Measurements from ENCODE around the gene NXPH1. TPM values are rescaled to one million over a fixed set of nuclear protein-coding genes. Genes with fewer than 3 reads are reported as not detected.
A peak's percentile ranks its signal among the peaks of the same experiment; 100 is the strongest.

Gene NXPH1
- polyA plus RNA-seq, 4 donors, result 0.14 to 0.28 (median 0.25) TPM; not detected in 1

DNA sequence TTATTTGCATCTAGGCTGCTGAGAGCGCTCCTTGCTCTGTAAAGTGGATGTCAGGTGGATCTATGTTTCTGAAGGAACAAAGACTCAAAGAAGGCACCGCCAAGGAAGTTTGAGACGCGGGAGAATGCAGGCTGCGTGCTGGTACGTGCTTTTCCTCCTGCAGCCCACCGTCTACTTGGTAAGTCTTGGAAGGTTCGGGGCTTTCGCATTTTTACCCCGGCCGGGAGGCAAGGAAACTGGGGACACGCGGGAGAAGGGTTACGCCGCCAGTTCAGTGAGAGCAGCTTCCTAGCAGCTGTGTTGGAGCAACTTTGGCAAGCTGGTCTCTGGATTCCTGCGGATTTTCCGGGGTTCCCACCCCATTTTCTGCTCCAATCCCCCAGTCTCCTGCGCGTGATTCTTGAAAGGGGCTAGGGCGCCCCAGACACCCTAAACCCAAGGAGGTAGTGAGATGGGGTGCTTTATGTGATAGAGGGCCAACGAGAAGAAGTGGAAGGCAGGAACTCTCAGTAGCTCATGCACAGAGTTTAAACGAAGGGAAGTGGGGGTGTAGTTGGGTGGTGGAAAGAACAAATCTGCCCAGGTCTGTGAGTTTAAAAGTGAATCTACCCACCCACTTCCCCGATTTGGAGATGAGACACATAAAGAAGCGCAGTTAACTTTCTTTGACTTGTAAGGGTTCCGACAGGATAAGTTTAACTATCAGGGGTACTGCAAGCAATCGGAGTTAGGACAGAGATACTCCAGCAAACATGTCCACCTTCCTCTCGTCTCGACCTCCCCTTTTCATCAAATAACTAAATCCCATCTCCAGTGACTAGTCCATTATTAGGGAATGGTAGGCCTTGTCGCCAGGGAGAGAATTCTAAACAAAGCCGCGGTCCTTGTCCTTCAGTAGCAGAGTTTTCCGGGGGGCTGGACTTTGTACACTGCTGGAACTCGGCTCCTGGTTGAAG is 2.5 kb downstream of the NXPH1 start:
- DNase-seq (ENCODE audit: low read depth in 4 of 4, low spot score in 2 of 4), result no peak

- DNase-seq (ENCODE audit: low read depth in 4 of 4, low spot score in 2 of 4), result no peak
Measured at GRCh38 chr7:8436965-8437364, 3.6 kb downstream of the NXPH1 start.

GRCh38 chr7:8437606-8438005 is 4.2 kb downstream of the NXPH1 start:
- no peak for DNase-seq (ENCODE audit: low read depth in 4 of 4, low spot score in 2 of 4)

GRCh38 chr7:8440670-8441069 is 7.3 kb downstream of the NXPH1 start:
- no peak for DNase-seq (ENCODE audit: low read depth in 4 of 4, low spot score in 2 of 4)

GRCh38 chr7:8441106-8441965 is 7.9 kb downstream of the NXPH1 start:
- DNase-seq (ENCODE audit: low read depth in 4 of 4, low spot score in 2 of 4), result no peak

GRCh38 chr7:8442051-8442813 is 8.8 kb downstream of the NXPH1 start:
- DNase-seq (ENCODE audit: low read depth in 4 of 4, low spot score in 2 of 4), result no peak

GRCh38 chr7:8442814-8443304 is 9.4 kb downstream of the NXPH1 start:
- DNase-seq (ENCODE audit: low read depth in 4 of 4, low spot score in 2 of 4), result peak in 3 of 4 donors; percentile 70 to 72 (median 71)

- DNase-seq (ENCODE audit: low read depth in 4 of 4, low spot score in 2 of 4), result no peak
Measured at GRCh38 chr7:8443576-8444467, 10.4 kb downstream of the NXPH1 start.

DNA sequence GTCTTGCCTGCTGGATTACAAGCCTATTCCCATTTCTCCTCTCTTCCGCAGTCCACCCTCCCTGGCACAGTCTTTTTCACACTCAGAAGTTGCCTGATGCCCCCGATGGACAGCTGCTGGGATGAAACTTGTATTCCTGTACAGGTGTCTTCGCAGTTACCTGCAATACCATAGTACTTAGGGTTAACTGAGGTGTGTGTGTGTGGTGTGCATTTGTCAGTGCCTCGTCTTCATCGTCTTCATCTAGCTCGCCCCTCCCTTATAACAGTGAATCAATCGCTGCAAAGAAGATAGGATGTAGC is 11.0 kb downstream of the NXPH1 start:
- no peak for DNase-seq (ENCODE audit: low read depth in 4 of 4, low spot score in 2 of 4)

DNA sequence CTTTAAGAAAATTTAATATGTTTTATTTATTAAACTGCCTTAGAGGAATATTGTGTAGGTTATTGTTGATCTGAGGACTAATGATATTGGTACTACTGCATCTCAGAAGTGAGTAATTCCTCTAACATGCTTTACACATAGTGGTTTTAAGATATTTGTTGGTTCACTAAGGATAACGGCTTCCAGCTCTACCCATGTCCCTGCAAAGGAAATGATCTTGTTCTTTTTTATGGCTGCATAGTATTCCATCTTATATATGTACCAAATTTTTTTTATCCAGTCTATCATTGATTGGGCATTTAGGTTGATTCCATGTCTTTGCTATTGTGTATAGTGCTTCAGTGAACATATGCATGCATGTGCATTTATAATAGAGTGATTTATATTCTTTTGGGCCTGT is 20.1 kb downstream of the NXPH1 start:
- no peak for DNase-seq (ENCODE audit: low read depth in 4 of 4, low spot score in 2 of 4)

- DNase-seq (ENCODE audit: low read depth in 4 of 4, low spot score in 2 of 4), result no peak
Measured at GRCh38 chr7:8455426-8455825, 22.0 kb downstream of the NXPH1 start.

DNA sequence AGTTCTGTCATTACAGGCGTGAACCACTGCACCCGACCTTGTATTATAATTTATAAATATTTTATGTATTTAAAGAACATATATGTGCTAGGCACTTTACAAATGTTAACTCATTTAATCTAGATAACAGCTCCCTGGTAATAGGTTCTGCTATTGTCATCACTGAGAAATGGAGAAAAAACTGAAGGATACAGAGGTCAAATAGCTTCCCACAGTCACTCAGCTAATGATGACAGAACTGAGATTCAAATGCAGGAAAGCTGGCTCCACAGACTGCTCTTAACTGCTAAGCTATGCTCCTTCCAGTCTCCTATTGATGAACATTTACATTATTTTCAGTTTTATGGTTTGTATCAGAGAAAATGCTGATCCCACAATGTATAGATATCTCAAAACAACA is 28.9 kb downstream of the NXPH1 start:
- no peak for DNase-seq (ENCODE audit: low read depth in 4 of 4, low spot score in 2 of 4)

- DNase-seq (ENCODE audit: low read depth in 4 of 4, low spot score in 2 of 4), result no peak
Measured at GRCh38 chr7:8465338-8465737, 31.9 kb downstream of the NXPH1 start.

DNA sequence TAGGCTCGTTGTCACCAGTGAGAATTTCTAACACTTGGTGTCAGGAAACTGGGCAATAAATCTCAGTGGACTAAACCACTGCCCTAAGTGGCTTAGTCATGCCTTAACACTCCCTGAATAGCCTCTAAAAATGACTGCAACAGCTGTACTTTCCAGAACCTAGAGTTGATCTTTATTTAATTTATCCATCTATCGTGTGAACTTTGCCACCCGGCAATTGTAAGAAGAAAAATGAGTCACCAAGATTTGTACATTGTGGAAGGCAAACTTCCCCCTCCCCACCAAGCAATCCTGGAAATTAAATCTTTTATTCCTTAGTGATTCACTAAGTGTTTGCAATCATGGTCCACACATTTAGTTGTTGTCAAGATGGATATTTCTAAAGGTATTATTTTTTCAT is 47.1 kb downstream of the NXPH1 start:
- DNase-seq (ENCODE audit: low read depth in 4 of 4, low spot score in 2 of 4), result no peak

DNA sequence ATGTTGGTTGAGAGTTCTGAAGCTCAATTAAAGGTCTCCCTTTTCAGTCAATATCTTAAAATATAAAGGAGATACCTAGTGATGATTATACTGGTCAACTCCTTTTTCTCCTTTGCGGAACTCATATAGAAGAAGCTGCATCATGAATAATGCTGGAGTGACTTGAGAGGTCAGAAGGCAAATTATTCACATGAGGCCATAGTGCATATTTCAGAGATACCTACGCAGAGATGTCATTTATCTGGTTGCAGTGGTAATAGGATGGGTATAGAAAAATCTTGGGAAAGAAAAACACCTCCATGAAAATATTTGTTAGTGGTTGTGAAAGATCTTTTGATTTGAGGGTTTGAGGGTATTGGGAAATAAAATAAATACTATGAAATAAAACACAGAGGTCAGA is 47.7 kb downstream of the NXPH1 start:
- DNase-seq (ENCODE audit: low read depth in 4 of 4, low spot score in 2 of 4), result no peak

- no peak for DNase-seq (ENCODE audit: low read depth in 4 of 4, low spot score in 2 of 4)
Measured at GRCh38 chr7:8481752-8482446, 48.5 kb downstream of the NXPH1 start.

- DNase-seq (ENCODE audit: low read depth in 4 of 4, low spot score in 2 of 4), result no peak
Measured at GRCh38 chr7:8490391-8491045, 57.1 kb downstream of the NXPH1 start.

DNA sequence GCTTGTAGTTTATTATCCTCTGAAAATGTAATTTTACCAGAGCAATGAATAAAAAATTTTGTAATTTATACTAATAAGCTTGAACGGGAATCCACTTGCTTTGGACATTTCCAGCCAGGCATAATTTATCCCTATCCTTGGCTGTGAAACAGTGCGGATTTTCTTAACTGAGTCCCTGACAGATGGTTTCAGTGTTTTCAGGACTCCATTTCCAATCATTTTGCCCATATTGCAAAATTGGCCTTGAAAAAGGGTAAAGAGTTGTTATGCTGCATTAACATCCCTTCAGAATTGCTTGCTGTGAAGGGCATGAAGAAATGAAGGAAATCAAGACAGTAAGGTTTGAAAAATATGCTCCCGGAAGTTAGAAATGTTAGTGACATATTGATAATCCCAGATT is 57.7 kb downstream of the NXPH1 start:
- DNase-seq (ENCODE audit: low read depth in 4 of 4, low spot score in 2 of 4), result no peak
